ENCODE data around the gene LRCH1. TPM values are rescaled to one million over a fixed set of nuclear protein-coding genes. Genes with fewer than 3 reads are reported as not detected.

LRCH1 gene
- total and polyA plus RNA-seq, 2 of the 4 experiments (the other 2 are of a cell fraction) = 7.0 to 8.8 TPM

GRCh38 chr13:46649816-46650215 lies 96.8 kb downstream of the LRCH1 start:
- Histone ChIP-seq H3K14ac (replicated peaks; ENCODE audit: low read depth, low read length) (no peak overlapping the region), H3K27ac (ENCODE audit: insufficient read depth, low read length) (no peak overlapping the region), H2AK9ac (replicated peaks; ENCODE audit: low read depth, low read length, poor library complexity) (no peak overlapping the region), H3K4me2 (ENCODE audit: low read depth, low read length) (no peak overlapping the region), H3K4me3 (ENCODE audit: insufficient read depth, low read depth, low read length) (no peak overlapping the region), H3K9ac (ENCODE audit: low read depth, low read length) (no peak overlapping the region), H2AFZ (replicated peaks; ENCODE audit: low read length, poor library complexity) (no peak overlapping the region), H3K18ac (ENCODE audit: low read depth, low read length) (no peak overlapping the region), H3K9me3 (ENCODE audit: control insufficient read depth, insufficient read depth, low read length) (no peaks in the 10 kb centered on the region), H3K27me3 (ENCODE audit: control insufficient read depth, insufficient read depth, low read length) (no peaks in the 10 kb centered on the region), H4K20me1 (ENCODE audit: insufficient read depth, low read length) (peaks cover 9% of the 10 kb centered on the region; the same call in 1 of the 2 replicates), H2BK5ac (ENCODE audit: low read depth, low read length, poor library complexity, severe bottlenecking) (no peak overlapping the region), H2BK20ac (ENCODE audit: low read depth, low read length) (no peak overlapping the region), H4K5ac (ENCODE audit: low read depth, low read length) (no peak overlapping the region), H3K23ac (ENCODE audit: low read depth, low read length) (no peak overlapping the region), H4K91ac (ENCODE audit: insufficient read depth, low read depth, low read length) (no peak overlapping the region), H2AK5ac (ENCODE audit: low read depth, low read length) (no peak overlapping the region), H2BK120ac (ENCODE audit: low read depth, low read length) (no peak overlapping the region), H3K36me3 (ENCODE audit: control insufficient read depth, insufficient read depth, low read length) (no peaks in the 10 kb centered on the region), H3K4ac (ENCODE audit: low read depth, low read length) (no peak overlapping the region), H3K9me1 (ENCODE audit: insufficient read depth, low read length) (peaks cover 9% of the 10 kb centered on the region), H3K79me1 (ENCODE audit: low read depth in 1 of 2, low read length in 2 of 2) (peaks cover 21 to 34% of the 10 kb centered on the region in 2 experiments), H4K8ac (ENCODE audit: low read depth in 2 of 2, low read length in 2 of 2) (no peak overlapping the region), H3K4me1 (ENCODE audit: control insufficient read depth, insufficient read depth, low read length) (peaks cover 4% of the 10 kb centered on the region; the same call in 1 of the 2 replicates), H3K56ac (ENCODE audit: extremely low read depth, insufficient read depth, low read length) (no peak overlapping the region), H2BK15ac (ENCODE audit: low read depth, low read length) (no peak overlapping the region)
- BruUV-seq (replicated peaks) = no TSS peak
- POLR2A ChIA-PET (ENCODE audit: unreplicated experiment) = no interaction called here
- ATAC-seq (ENCODE audit: low read depth) = no peak
- intact Hi-C loops (cut with micrococcal nuclease) (no loop called here), in situ Hi-C loops (cut with MboI; ENCODE audit: low sequenced_read_pairs) (no loop called here), dilution Hi-C loops (cut with HindIII; ENCODE audit: low sequenced_read_pairs, unreplicated experiment) (no loop called here)
- DNase-seq = no peak
- TF ChIP-seq MAFK (IDR thresholded peaks at IDR 0.05; ENCODE audit: low read depth, low read length) (no peak), RCOR1 (IDR thresholded peaks at IDR 0.05; ENCODE audit: insufficient replicate concordance, low read length) (no peak), FOS (IDR thresholded peaks at IDR 0.05; ENCODE audit: low read depth, low read length) (no peak), POLR2A (IDR thresholded peaks at IDR 0.05; ENCODE audit: low read depth, low read length) (no peak), MXI1 (IDR thresholded peaks at IDR 0.05; ENCODE audit: borderline replicate concordance, low read depth, low read length) (no peak), ELK1 (IDR thresholded peaks at IDR 0.05; ENCODE audit: borderline replicate concordance, low read depth, low read length) (no peak)
- TF ChIP-seq, protein P1, sequence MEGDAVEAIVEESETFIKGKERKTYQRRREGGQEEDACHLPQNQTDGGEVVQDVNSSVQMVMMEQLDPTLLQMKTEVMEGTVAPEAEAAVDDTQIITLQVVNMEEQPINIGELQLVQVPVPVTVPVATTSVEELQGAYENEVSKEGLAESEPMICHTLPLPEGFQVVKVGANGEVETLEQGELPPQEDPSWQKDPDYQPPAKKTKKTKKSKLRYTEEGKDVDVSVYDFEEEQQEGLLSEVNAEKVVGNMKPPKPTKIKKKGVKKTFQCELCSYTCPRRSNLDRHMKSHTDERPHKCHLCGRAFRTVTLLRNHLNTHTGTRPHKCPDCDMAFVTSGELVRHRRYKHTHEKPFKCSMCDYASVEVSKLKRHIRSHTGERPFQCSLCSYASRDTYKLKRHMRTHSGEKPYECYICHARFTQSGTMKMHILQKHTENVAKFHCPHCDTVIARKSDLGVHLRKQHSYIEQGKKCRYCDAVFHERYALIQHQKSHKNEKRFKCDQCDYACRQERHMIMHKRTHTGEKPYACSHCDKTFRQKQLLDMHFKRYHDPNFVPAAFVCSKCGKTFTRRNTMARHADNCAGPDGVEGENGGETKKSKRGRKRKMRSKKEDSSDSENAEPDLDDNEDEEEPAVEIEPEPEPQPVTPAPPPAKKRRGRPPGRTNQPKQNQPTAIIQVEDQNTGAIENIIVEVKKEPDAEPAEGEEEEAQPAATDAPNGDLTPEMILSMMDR (conservative IDR thresholded peaks at IDR 0.05; ENCODE audit: low read depth, low read length) = no peak
- CTCF ChIA-PET = no interaction called here
- WGBS, 2 experiments (ENCODE audit: extremely low coverage in 2 of 2, insufficient read length in 1 of 2) = no CpG with 5 or more reads among the region's 1 CpG
